H1 (cell line): ENCODE results near the gene PRUNE1. TPM values are rescaled to one million over a fixed set of nuclear protein-coding genes. Genes with fewer than 3 reads are reported as not detected.

Experiments
- CTCF ChIA-PET: fragments of 300-600 bp; sonication (Branson Sonifier 250); formaldehyde crosslinking; loops from one replicate; lab custom pipeline; 2021; ENCODE audit not compliant: partially characterized antibody; lab: Charles Lee
- POLR2A ChIA-PET: fragments of 300-600 bp; sonication (Branson Sonifier 250); formaldehyde crosslinking; loops from one replicate; lab custom pipeline; 2021; ENCODE audit warnings: inconsistent platforms; ENCODE audit not compliant: partially characterized antibody; lab: Charles Lee
- DNase-seq, 2 experiments: peaks; one replicate each; pipeline versions ENCODE4 v3.0.0 to v3.0.0-alpha.2; 2010 to 2022; ENCODE audit warnings: low spot score in 2 of 2, low read depth in 1 of 2, mixed read lengths in 1 of 2
- FAIRE-seq: peaks from 2 replicates; lab custom pipeline; 2011; peaks lifted over from hg19 to GRCh38; lab: Jason Lieb, UNC
- H2AFZ ChIP-seq: 2 replicates; pipeline ENCODE4 v1.8.1; 2012; ENCODE audit warnings: low read length, inconsistent platforms
- H2AK5ac ChIP-seq: 2 replicates; pipeline ENCODE4 v1.6.1; 2013; ENCODE audit warnings: low read depth, low read length
- H2BK120ac ChIP-seq: replicated peaks from 2 replicates; pipeline ENCODE3; 2013; ENCODE audit warnings: low read depth, low read length, inconsistent platforms
- H2BK12ac ChIP-seq: 2 replicates; pipeline ENCODE4 v1.6.1; 2013; ENCODE audit warnings: low read depth, low read length
- H2BK15ac ChIP-seq: 2 replicates; pipeline ENCODE4 v1.6.1; 2013; ENCODE audit warnings: low read length
- H2BK20ac ChIP-seq: 2 replicates; pipeline ENCODE4 v1.6.1; 2013; ENCODE audit warnings: low read length
- H2BK5ac ChIP-seq: 2 replicates; pipeline ENCODE4 v1.6.1; 2013; ENCODE audit warnings: low read depth, low read length
- H3K14ac ChIP-seq: 2 replicates; pipeline ENCODE4 v1.6.1; 2013; ENCODE audit warnings: inconsistent platforms; ENCODE audit not compliant: insufficient read length
- H3K18ac ChIP-seq: 2 replicates; pipeline ENCODE4 v1.6.1; 2013; ENCODE audit warnings: low read length; ENCODE audit errors: extremely low read depth
- H3K23ac ChIP-seq: 2 replicates; pipeline ENCODE4 v1.6.1; 2013; ENCODE audit warnings: inconsistent platforms; ENCODE audit not compliant: insufficient read length
- H3K23me2 ChIP-seq: 2 replicates; pipeline ENCODE4 v1.6.1; 2013; ENCODE audit warnings: low read depth, low read length
- H3K27ac ChIP-seq: 2 replicates; pipeline ENCODE4 v1.6.1; 2011; ENCODE audit warnings: low read depth, low read length, inconsistent platforms
- H3K27me3 ChIP-seq, 4 experiments: replicated peaks in 1 of 4; 1 replicate in 1 of 4; 2 replicates in 3 of 4; pipeline versions ENCODE4 v1.6.1 to v1.8.1; 2011 to 2013; ENCODE audit warnings: low read length in 3 of 4, mild to moderate bottlenecking in 3 of 4, inconsistent platforms in 2 of 4, mixed read lengths in 2 of 4, moderate library complexity in 1 of 4; ENCODE audit not compliant: control insufficient read depth in 3 of 4, insufficient read depth in 3 of 4; ENCODE audit errors: extremely low read depth in 1 of 4
- H3K36me3 ChIP-seq, 4 experiments: 2 replicates each; pipeline versions ENCODE4 v1.6.1 to v1.8.1; 2011 to 2013; ENCODE audit warnings: mild to moderate bottlenecking in 4 of 4, low read length in 3 of 4, moderate library complexity in 2 of 4, control low read depth in 1 of 4, inconsistent platforms in 1 of 4; ENCODE audit not compliant: insufficient read depth in 4 of 4, control insufficient read depth in 2 of 4
- H3K4ac ChIP-seq: replicated peaks from 2 replicates; pipeline ENCODE3; 2013; ENCODE audit warnings: low read length, low read depth, mixed read lengths, inconsistent platforms; ENCODE audit not compliant: insufficient read length
- H3K4me1 ChIP-seq, 4 experiments: replicated peaks in 1 of 4; 1 replicate in 1 of 4; 2 replicates in 3 of 4; pipeline versions ENCODE4 v1.6.1 to v1.8.1; 2011 to 2013; ENCODE audit warnings: low read length in 3 of 4, inconsistent platforms in 2 of 4, mixed read lengths in 1 of 4; ENCODE audit not compliant: insufficient read depth in 4 of 4, control insufficient read depth in 3 of 4
- H3K4me2 ChIP-seq, 2 experiments: 2 replicates each; pipeline versions ENCODE4 v1.6.1 to v1.8.1; 2011 to 2013; ENCODE audit warnings: low read depth in 2 of 2, low read length in 2 of 2, control low read depth in 1 of 2, inconsistent platforms in 1 of 2, mild to moderate bottlenecking in 1 of 2; ENCODE audit not compliant: insufficient read depth in 1 of 2
- H3K4me3 ChIP-seq, 4 experiments: fragments of 200-600, 300-600 bp in 1 of 4; sonication (generic), shearing (Covaris generic), sonication (Bioruptor Twin) in 1 of 4; 2 replicates each; pipeline versions ENCODE4 v1.5.1 to v1.8.1; 2011 to 2016; ENCODE audit warnings: low read length in 4 of 4, low read depth in 3 of 4, control low read depth in 2 of 4, inconsistent platforms in 2 of 4, mild to moderate bottlenecking in 2 of 4, mixed read lengths in 1 of 4, moderate library complexity in 1 of 4; ENCODE audit not compliant: insufficient read depth in 2 of 4; ENCODE audit errors: extremely low read depth in 1 of 4
- H3K56ac ChIP-seq: replicated peaks from 2 replicates; pipeline ENCODE3; 2013; ENCODE audit warnings: low read depth, mild to moderate bottlenecking, mixed read lengths, low read length, inconsistent platforms; ENCODE audit not compliant: insufficient read length
- H3K79me1 ChIP-seq: 2 replicates; pipeline ENCODE4 v1.6.1; 2013; ENCODE audit warnings: low read depth, low read length, control low read depth
- H3K79me2 ChIP-seq, 2 experiments: 2 replicates each; pipeline versions ENCODE4 v1.6.1 to v1.8.1; 2012 to 2013; ENCODE audit warnings: low read length in 2 of 2, mild to moderate bottlenecking in 2 of 2, inconsistent platforms in 1 of 2; ENCODE audit not compliant: insufficient read depth in 2 of 2, control insufficient read depth in 1 of 2
- H3K9ac ChIP-seq, 4 experiments: replicated peaks in 1 of 4; 1 replicate in 1 of 4; 2 replicates in 3 of 4; pipeline versions ENCODE4 v1.6.1 to v1.8.1; 2011 to 2013; ENCODE audit warnings: low read depth in 3 of 4, low read length in 3 of 4, control low read depth in 2 of 4, mild to moderate bottlenecking in 2 of 4, moderate library complexity in 2 of 4, inconsistent platforms in 1 of 4; ENCODE audit errors: extremely low read depth in 1 of 4
- H3K9me3 ChIP-seq, 2 experiments: 2 replicates each; pipeline versions ENCODE4 v1.6.1 to v1.8.1; 2012 to 2013; ENCODE audit warnings: mild to moderate bottlenecking in 2 of 2, moderate library complexity in 2 of 2, control low read depth in 1 of 2, inconsistent platforms in 1 of 2, low read depth in 1 of 2, low read length in 1 of 2, mixed read lengths in 1 of 2; ENCODE audit not compliant: insufficient read depth in 2 of 2
- H4K20me1 ChIP-seq, 2 experiments: replicated peaks in 1 of 2; 2 replicates each; pipeline versions ENCODE3 to v1.8.1; 2011 to 2013; ENCODE audit warnings: inconsistent platforms in 2 of 2, low read length in 2 of 2, mild to moderate bottlenecking in 1 of 2; ENCODE audit not compliant: insufficient read depth in 2 of 2, control insufficient read depth in 1 of 2
- H4K5ac ChIP-seq: 2 replicates; pipeline ENCODE4 v1.6.1; 2013; ENCODE audit warnings: low read length, low read depth, mixed read lengths, inconsistent platforms; ENCODE audit not compliant: insufficient read length
- H4K8ac ChIP-seq: 2 replicates; pipeline ENCODE4 v1.8.0; 2013; ENCODE audit warnings: mild to moderate bottlenecking, moderate library complexity, low read length, inconsistent platforms; ENCODE audit not compliant: insufficient read depth; ENCODE audit errors: extremely low read depth
- H4K91ac ChIP-seq: replicated peaks from 2 replicates; pipeline ENCODE3; 2013; ENCODE audit warnings: low read length, mixed read lengths, inconsistent platforms; ENCODE audit not compliant: insufficient read length
- BACH1 ChIP-seq: IDR thresholded peaks from 2 replicates; pipeline ENCODE4 v1.6.1; 2012; ENCODE audit warnings: low read length, improper control_type of control experiment
- CHD2 ChIP-seq: IDR thresholded peaks from 2 replicates; pipeline ENCODE4 v1.6.1; 2012; ENCODE audit warnings: low read length, improper control_type of control experiment
- POLR2A ChIP-seq, 2 experiments: IDR thresholded peaks; 1 replicate in 1 of 2; 2 replicates in 1 of 2; pipeline ENCODE4 v1.6.1; 2011; ENCODE audit warnings: low read depth in 2 of 2, low read length in 2 of 2, mild to moderate bottlenecking in 2 of 2; ENCODE audit errors: control extremely low read depth in 1 of 2
- RAD21 ChIP-seq, 2 experiments: IDR thresholded peaks in 1 of 2; conservative IDR thresholded peaks in 1 of 2; 2 replicates each; pipeline ENCODE4 v1.6.1; 2011; ENCODE audit warnings: low read depth in 2 of 2, low read length in 2 of 2, improper control_type of control experiment in 1 of 2, inconsistent platforms in 1 of 2, mild to moderate bottlenecking in 1 of 2, moderate library complexity in 1 of 2
- SIRT6 ChIP-seq: IDR thresholded peaks from one replicate; pipeline ENCODE4 v1.7.1; 2012; ENCODE audit warnings: low read length, inconsistent platforms
- TAF1 ChIP-seq: IDR thresholded peaks from 2 replicates; pipeline ENCODE4 v1.6.1; 2011; ENCODE audit warnings: mild to moderate bottlenecking, low read depth, low read length
- TBP ChIP-seq: IDR thresholded peaks from 2 replicates; pipeline ENCODE4 v1.6.1; 2011; ENCODE audit warnings: low read depth, low read length, improper control_type of control experiment
- USF2 ChIP-seq: IDR thresholded peaks from 2 replicates; pipeline ENCODE4 v1.6.1; 2011; ENCODE audit warnings: low read length, improper control_type of control experiment
- WGBS, 2 experiments: shearing (Covaris generic) in 1 of 2; methylation state at CpG; one replicate each; pipeline versions ENCODE4 v1.1.6 to v1.1.7; 2013 to 2015; ENCODE audit warnings: low lambda C conversion rate in 2 of 2, mixed read lengths in 2 of 2, inconsistent platforms in 1 of 2, low coverage in 1 of 2, missing lambda C conversion rate in 1 of 2; ENCODE audit not compliant: insufficient replicate concordance in 2 of 2, insufficient coverage in 1 of 2, insufficient read length in 1 of 2; ENCODE audit errors: extremely low coverage in 1 of 2, missing lambda C conversion rate in 1 of 2; 5-methylcytosine and 5-hydroxymethylcytosine counted together
- polyA plus RNA-seq, 7 experiments: library from polyadenylated mRNA; depleted of rRNA in 3 of 7; stranded (reverse) in 5 of 7; unstranded in 2 of 7; fragments of >200 nt in 5 of 7; fragments of 200-250 nt in 2 of 7; gene quantifications; 1 replicate in 5 of 7; 2 replicates in 1 of 7; 4 replicates in 1 of 7; pipeline versions ENCODE4 v1.2.1 to v1.2.3, GENCODE V29; 2011 to 2013; ENCODE audit warnings: missing spikeins in 2 of 7, mixed read lengths in 2 of 7
- total RNA-seq: library from RNA; stranded (reverse); fragmentation: NEBNext Ultra II Directional; extraction: Animal tissue kit (Norgen Biotek cat#: 25700); gene quantifications from 2 replicates; pipeline ENCODE4 v1.2.1, GENCODE V29; 2021

The PRUNE1 gene
- total and polyA plus RNA-seq, 2 of the 8 experiments (the other 6 are each of a cell fraction or from before 2014, with no cell fraction given): 32.8 to 54.2 TPM

DNA sequence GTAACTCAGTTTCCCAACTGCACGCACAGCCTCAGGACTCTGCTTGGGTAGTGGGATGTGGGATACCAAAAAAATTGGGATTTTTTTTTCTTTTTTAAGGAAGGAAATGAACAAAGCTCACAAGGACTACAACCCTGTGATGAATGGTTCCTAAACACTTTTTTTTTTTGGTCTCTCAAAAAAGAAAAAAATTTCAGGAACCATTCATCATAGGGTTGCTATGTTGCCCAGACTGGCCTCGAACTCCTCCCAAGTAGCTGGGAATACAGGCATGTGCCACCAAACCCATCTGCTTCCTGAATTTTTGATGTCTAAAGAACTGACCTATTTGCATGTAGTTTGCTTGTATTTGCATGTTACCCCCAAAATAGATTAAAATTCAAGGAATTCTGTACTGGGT, 8.3 kb upstream of the PRUNE1 start:
- H3K4me2 ChIP-seq: no peak overlapping the region
- H3K56ac ChIP-seq: no peak overlapping the region
- H3K9me3 ChIP-seq: no peaks in the 10 kb centered on the region
- H3K18ac ChIP-seq: no peak overlapping the region
- peaks cover 0 to 4% (median 0%) of the 10 kb centered on the region in 4 experiments; a peak in 1 of 7 replicates for H3K4me1 ChIP-seq
- H2AK5ac ChIP-seq: no peak overlapping the region
- no peak overlapping the region for H2BK12ac ChIP-seq
- H2BK120ac ChIP-seq: no peak overlapping the region
- ChIA-PET CTCF (interaction anchor here (0.6 to 7.0 kb wide), 4 partner anchors 18 to 157 kb away, joined by 3 to 183 read pairs (median 4); partner anchors contain the start of genes ANXA9, CERS2 and TNFAIP8L2), POLR2A (interaction anchor here (0.6 kb wide), 1 partner anchor 50 kb away, joined by 4 read pairs; no protein-coding TSS in a partner anchor)
- FAIRE-seq: no peak
- H4K8ac ChIP-seq: no peak overlapping the region
- H3K23ac ChIP-seq: no peak overlapping the region
- no peaks in the 10 kb centered on the region for H3K23me2 ChIP-seq
- no peak overlapping the region for H4K5ac ChIP-seq
- TF ChIP-seq RAD21 (IDR thresholded peaks at IDR 0.05 in 1 of 2, conservative IDR thresholded peaks at IDR 0.05 in 1 of 2; ENCODE audit: low read depth in 2 of 2, low read length in 2 of 2) (no peak), USF2 (no peak), BACH1 (no peak), TBP (no peak), SIRT6 (no peak), POLR2A (IDR thresholded peaks at IDR 0.05; ENCODE audit: control extremely low read depth in 1 of 2, low read depth in 2 of 2, low read length in 2 of 2) (no peak), TAF1 (no peak), CHD2 (no peak)
- no peak overlapping the region for H3K14ac ChIP-seq
- no peak for DNase-seq
- H3K79me2 ChIP-seq: no peaks in the 10 kb centered on the region
- H3K27me3 ChIP-seq: no peaks in the 10 kb centered on the region
- 93% methylated on average over 2 of the region's 2 CpGs; no CpG with 5 or more reads in 1 of the 2 experiments for WGBS, 2 experiments
- H4K91ac ChIP-seq: no peak overlapping the region
- no peak overlapping the region for H3K4me3 ChIP-seq
- no peak overlapping the region for H3K27ac ChIP-seq
- peaks cover 0 to 7% (median 5%) of the 10 kb centered on the region in 4 experiments; a peak in 6 of 8 replicates for H3K36me3 ChIP-seq
- H4K20me1 ChIP-seq: no peaks in the 10 kb centered on the region
- no peak overlapping the region for H2BK5ac ChIP-seq
- no peak overlapping the region for H3K9ac ChIP-seq
- H2BK20ac ChIP-seq: no peak overlapping the region
- no peak overlapping the region for H2AFZ ChIP-seq
- H2BK15ac ChIP-seq: no peak overlapping the region
- H3K79me1 ChIP-seq: no peaks in the 10 kb centered on the region
- H3K4ac ChIP-seq: no peak overlapping the region
